Transverse colon (tissue), 3 donors: Measurements from ENCODE around the gene MICAL2.

ENCODE experiments used
- POLR2A ChIP-seq: fragments of 450-650 bp; IDR thresholded peaks from one replicate; pipeline ENCODE4 v1.6.1; 2016; ENCODE audit warnings: antibody characterized with exemption, mild to moderate bottlenecking, moderate library complexity
- TF ChIP-seq, protein P1 (sequence below), 5 experiments: fragments of 200-600 bp in 3 of 5; fragments of 450-650 bp in 2 of 5; sonication (generic) in 3 of 5; IDR thresholded peaks; 1 replicate in 2 of 5; 2 replicates in 3 of 5; pipeline ENCODE4 v1.5.1; 2016 to 2017; ENCODE audit warnings: antibody characterized with exemption in 5 of 5, inconsistent platforms in 3 of 5, mild to moderate bottlenecking in 2 of 5, moderate library complexity in 1 of 5

DNA sequence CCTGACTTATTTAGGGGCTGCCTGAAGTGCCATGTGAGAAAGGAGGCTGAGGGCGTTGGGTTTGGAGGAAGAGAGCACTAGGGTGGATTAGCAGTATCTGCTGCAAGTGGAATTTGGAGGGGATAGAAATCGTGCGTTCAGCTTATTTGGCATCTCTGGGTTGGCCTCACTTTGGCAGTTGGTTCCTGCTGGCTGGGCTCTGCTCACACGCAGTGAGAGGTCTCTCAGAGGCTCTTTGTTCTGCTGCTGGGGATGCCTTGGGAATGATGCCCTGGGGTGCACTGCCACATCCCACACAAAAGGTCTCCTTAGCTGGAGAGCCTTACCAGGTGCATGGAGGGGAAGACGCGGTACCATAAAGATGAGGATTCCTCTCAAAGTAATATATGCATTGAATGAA, 17.7 kb upstream of the MICAL2 start:
- TF ChIP-seq POLR2A, result no peak
- TF ChIP-seq, protein P1, sequence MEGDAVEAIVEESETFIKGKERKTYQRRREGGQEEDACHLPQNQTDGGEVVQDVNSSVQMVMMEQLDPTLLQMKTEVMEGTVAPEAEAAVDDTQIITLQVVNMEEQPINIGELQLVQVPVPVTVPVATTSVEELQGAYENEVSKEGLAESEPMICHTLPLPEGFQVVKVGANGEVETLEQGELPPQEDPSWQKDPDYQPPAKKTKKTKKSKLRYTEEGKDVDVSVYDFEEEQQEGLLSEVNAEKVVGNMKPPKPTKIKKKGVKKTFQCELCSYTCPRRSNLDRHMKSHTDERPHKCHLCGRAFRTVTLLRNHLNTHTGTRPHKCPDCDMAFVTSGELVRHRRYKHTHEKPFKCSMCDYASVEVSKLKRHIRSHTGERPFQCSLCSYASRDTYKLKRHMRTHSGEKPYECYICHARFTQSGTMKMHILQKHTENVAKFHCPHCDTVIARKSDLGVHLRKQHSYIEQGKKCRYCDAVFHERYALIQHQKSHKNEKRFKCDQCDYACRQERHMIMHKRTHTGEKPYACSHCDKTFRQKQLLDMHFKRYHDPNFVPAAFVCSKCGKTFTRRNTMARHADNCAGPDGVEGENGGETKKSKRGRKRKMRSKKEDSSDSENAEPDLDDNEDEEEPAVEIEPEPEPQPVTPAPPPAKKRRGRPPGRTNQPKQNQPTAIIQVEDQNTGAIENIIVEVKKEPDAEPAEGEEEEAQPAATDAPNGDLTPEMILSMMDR (IDR thresholded peaks at IDR 0.05), result no peak
